NCI-H1092 (cell line): Measurements from ENCODE around the gene MINK1.

Experiments used
- DNase-seq: peaks from one replicate; lab custom pipeline; 2025; lab: John Stamatoyannopoulos, UW

Gene MINK1

DNA sequence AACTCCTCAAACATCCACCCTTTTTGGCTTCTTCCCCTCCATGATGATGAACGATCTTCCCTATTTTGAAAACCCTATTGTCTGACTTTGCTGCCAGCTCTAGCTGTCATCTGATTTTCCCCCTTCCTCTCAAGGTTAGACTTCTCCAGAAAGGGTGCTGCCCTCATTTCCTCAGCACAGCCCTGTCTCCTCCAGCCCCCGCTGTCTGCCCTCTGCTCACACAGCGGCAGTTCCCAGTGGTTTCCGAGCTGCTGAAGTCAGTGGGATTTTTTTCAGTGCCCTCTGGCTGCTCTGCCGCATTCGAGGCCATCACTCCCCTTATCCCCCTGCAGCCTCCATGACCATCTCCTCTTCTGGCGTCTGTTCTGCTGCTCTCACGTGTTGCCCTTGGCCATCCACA lies 39.6 kb downstream of the MINK1 start:
- DNase-seq = no peak

DNA sequence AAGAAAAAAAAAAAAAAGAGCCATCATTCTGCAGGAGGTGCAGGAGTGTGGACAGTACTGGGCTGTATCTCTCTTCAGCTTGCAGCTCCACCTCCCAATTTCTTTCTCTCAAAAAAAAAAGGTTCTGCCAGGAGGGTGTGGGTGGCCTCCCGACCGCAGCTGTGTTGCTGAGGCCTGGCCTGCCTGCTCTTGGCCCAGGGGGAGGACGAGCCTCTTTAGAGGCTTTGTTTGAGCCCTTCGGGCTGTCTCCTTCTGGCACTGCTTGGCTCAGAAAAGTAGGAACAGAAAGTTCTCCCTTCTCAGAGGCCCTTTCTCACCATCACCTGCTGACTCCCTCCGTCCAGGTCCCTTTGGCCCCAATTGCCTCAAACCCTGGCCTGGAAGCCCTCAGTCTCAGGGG lies 43.9 kb downstream of the MINK1 start:
- DNase-seq = no peak

DNA sequence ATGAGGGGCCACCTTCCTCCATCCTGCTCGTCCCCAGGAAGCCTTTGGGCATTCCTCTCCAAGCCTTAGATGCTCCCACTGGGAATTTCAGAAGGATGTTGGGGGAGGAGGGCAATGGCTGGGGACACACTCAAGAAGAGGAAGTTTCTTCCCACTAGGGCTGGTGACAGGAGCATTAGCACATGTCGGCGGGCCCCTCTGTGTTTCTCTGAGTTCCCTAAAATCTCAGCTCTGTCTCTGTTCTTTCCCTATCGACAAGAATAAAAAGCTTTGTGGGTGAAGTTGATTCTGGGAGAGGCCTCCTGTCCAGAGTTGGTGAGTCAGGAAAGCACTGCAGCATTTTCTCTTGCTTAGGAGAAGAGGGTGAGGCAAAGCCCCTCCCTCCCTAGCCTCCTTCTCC lies 46.5 kb downstream of the MINK1 start:
- no peak for DNase-seq

DNA sequence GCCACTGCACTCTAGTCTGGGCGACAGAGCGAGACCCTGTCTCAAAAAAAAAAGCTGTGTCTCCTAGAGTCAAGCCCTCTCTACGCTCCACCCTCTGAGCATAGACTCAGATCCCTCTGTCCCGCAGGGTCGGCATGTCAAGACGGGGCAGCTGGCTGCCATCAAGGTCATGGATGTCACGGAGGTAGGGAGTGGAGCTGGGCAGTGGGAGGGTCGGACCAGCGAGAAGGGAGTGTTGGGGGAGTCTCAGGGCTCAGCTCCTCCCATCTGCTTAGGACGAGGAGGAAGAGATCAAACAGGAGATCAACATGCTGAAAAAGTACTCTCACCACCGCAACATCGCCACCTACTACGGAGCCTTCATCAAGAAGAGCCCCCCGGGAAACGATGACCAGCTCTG lies 47.7 kb downstream of the MINK1 start:
- no peak for DNase-seq

DNA sequence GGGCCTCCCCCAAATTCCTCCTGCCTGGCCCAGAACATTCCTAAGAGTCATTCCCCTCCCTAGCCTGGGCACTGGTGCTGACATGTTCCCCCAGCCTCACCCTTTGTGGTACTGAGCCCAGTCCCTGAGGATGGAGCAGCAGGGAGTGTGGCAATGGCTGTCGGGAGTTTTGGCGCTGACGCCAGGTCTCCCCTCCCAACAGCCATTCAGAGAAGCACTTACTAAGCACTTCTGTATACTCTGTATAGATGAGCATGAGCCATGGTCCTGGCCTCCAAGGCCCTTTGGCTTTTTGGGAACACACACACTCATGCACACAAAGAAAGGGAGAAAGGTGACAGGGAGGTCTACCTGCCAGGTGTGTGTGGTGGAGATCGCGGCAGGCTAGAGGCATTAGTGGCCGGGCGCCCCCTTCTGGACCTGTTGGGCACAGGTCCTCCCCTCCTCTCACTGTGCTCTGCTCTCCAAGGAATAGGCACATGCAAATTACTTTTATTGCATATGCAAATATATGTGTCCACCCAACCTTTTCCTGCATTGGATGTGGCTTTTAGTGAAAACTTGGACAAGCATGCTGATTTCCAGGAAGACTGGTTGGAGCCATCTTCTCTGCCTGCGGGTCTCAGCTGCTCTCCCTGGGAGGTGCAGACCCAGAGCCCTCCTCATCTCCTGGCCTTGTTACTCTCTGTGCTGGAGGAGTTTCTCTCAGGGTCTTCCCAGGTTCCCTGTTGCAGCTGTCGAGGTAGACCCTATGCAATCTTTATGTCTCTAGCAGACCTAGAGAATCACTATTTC lies 48.8 kb downstream of the MINK1 start:
- DNase-seq = no peak

DNA sequence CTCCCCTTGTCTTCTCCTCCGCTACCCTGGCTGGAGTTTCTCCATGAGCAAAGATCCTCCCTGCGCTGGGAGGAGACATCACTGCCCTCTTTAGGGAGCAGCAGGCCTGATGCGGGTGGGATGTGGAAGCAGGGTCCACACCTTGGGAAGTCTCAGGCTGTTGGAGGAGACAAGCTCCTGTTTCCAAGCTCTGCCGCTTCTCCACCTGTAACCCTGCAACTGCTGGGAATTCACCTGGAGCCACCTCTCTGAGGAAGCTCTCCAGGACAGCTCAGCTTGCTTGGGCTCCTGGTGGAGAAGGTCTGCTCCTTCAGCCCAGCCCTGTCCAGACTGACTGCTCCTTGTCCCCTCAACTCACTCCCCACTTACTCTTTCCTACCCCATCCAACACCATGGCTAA lies 51.3 kb downstream of the MINK1 start:
- no peak for DNase-seq

DNA sequence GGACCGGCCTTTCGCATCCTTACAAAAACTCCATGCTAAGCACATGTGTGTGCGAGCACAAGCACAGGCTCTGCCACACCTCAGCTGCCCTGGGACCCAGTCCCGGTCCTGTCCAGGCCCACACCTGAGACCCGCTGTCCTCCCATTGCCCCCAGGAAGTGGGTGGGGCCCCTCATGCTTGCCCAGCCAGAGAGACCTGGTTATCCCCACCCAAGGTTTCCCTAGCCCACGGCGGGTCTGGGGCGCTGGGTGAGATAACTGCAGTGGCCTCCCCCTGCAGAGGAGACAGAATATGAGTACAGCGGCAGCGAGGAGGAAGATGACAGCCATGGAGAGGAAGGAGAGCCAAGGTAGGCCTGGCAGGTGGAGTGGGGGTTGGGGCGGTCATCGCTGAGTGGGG lies 53.7 kb downstream of the MINK1 start:
- DNase-seq = no peak

DNA sequence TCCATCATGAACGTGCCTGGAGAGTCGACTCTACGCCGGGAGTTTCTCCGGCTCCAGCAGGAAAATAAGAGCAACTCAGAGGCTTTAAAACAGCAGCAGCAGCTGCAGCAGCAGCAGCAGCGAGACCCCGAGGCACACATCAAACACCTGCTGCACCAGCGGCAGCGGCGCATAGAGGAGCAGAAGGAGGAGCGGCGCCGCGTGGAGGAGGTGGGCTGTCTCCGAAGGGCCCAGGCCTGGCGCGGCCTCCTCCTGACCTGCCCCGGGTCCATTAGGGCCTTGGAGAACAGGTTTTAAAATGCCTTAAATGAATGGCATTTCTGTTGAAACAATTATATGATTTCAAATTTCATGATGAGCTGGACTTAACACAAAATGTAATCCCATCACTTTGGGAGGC lies 54.4 kb downstream of the MINK1 start:
- no peak for DNase-seq

DNA sequence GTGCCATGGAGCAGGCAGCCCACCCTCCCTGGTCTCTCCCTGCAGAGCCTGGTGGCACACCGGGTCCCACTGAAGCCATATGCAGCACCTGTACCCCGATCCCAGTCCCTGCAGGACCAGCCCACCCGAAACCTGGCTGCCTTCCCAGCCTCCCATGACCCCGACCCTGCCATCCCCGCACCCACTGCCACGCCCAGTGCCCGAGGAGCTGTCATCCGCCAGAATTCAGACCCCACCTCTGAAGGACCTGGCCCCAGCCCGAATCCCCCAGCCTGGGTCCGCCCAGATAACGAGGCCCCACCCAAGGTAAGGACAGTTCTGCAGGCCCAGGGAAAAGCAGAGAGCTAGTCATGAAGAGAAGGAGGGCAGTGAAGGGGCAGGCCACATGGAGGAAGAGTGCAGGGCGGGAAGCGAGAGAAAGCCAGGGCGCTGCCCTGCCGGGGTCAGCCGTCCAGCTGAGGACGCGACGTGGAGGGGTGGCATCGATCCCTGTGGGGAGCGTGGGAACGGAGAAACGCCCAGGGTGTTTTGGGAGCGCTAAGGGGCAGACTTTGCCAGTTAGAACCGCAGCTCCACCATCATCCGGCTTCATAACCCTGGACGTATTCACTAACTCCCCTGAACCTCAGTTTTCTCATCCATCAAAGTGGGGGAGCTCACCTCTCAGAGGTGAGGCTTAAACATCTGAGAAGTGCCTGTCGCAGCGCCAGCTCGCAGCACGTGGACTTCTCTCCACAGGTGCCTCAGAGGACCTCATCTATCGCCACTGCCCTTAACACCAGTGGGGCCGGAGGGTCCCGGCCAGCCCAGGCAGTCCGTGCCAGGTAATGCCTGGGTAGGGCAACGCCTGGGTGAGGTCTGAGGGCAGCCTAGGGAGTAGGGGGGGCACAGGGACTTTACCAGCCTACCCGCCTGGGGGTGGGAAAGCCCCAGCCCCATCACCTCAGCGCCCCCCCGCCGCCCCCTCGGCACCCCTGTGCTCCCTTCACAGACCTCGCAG lies 58.6 kb downstream of the MINK1 start:
- no peak for DNase-seq

DNA sequence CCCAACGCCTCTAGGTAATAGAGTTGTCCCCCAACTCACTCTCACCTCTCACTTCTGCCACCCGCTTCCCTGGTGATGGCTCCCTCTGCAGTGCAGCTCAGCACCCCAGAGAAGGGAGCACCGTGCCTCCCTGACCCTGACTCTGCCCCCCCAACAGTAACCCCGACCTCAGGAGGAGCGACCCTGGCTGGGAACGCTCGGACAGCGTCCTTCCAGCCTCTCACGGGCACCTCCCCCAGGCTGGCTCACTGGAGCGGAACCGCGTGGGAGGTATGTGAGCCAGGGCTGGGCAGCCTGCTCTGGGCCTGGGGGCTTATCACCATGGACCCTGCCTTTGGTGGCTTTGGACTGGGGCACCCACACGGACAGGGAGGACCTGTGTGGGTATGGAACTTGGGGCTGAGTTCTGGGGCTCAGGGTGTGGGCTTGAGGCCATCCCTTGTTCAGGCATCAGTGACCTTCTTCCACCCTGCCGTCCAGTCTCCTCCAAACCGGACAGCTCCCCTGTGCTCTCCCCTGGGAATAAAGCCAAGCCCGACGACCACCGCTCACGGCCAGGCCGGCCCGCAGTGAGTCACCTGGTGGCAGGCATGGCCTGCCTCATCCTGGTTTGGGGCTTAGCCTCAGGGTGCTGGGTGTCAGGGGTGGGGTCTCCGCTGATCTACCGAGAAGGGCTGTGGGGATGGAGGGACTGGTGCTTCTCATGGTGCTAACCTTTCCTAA lies 59.5 kb downstream of the MINK1 start:
- DNase-seq = no peak

DNA sequence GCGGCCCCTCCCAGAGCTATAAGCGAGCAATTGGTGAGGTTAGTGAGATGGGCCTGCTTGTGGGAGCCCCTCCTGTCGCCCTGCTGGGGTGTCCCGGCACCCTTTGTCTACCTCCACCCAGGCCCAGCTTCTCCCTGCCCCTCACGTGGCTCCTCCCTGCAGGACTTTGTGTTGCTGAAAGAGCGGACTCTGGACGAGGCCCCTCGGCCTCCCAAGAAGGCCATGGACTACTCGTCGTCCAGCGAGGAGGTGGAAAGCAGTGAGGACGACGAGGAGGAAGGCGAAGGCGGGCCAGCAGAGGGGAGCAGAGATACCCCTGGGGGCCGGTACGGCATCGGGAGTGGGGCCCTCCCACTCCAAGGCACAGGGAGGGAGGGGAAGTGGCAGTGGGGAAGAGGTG lies 60.1 kb downstream of the MINK1 start:
- DNase-seq = no peak

DNA sequence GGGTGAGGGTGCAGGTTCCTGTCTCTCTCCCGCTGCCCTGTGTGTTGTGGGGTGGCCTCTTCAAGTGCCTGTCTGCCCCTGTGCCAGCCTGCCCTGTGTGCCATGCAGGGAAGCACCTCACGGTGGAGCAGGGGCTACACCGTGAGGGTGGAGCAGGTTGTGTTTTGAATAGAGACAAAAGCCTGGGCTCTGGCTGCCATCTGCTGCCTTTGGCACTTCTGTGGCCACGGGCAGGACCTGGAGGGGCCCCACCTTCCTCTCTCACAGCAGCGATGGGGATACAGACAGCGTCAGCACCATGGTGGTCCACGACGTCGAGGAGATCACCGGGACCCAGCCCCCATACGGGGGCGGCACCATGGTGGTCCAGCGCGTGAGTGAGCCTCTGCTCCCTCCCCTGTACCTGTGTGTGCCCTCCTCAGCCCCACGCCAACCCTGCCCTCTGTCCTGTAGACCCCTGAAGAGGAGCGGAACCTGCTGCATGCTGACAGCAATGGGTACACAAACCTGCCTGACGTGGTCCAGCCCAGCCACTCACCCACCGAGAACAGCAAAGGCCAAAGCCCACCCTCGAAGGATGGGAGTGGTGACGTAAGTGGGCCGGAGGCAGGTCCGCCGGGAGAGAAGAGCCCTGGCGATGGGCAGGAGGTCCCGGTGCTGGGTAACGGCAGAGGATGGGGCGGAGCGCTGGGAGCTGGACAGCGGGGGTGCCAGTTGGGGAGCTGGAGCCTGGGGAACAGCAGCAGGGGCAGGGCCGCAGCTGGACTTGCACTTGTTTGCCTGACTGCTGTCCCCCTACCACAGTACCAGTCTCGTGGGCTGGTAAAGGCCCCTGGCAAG lies 60.8 kb downstream of the MINK1 start:
- no peak for DNase-seq

DNA sequence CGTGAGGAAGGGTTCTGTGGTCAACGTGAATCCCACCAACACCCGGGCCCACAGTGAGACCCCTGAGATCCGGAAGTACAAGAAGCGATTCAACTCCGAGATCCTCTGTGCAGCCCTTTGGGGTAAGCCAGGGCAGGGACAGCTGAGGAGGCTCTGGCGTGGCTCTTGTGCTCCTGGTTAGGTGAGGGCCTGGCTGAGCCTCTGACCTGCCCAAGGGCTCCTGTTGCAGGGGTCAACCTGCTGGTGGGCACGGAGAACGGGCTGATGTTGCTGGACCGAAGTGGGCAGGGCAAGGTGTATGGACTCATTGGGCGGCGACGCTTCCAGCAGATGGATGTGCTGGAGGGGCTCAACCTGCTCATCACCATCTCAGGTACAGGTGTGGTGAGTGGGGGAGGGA lies 62.0 kb downstream of the MINK1 start:
- no peak for DNase-seq

DNA sequence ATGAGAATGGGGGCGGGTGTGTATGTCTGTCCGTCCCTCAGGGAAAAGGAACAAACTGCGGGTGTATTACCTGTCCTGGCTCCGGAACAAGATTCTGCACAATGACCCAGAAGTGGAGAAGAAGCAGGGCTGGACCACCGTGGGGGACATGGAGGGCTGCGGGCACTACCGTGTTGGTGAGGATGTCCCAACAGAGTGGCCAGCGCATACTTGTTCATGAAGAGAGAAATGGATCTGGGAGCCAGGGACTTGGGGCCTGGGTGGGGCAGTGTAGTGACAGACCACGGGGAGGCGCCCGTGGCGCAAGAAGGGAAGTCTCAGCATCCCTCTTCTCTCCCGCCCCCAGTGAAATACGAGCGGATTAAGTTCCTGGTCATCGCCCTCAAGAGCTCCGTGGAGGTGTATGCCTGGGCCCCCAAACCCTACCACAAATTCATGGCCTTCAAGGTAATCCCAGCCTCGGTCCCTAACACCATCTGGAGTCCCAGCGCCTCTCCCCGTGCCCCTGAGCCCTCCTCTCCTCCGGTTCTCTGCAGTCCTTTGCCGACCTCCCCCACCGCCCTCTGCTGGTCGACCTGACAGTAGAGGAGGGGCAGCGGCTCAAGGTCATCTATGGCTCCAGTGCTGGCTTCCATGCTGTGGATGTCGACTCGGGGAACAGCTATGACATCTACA lies 62.7 kb downstream of the MINK1 start:
- no peak for DNase-seq

DNA sequence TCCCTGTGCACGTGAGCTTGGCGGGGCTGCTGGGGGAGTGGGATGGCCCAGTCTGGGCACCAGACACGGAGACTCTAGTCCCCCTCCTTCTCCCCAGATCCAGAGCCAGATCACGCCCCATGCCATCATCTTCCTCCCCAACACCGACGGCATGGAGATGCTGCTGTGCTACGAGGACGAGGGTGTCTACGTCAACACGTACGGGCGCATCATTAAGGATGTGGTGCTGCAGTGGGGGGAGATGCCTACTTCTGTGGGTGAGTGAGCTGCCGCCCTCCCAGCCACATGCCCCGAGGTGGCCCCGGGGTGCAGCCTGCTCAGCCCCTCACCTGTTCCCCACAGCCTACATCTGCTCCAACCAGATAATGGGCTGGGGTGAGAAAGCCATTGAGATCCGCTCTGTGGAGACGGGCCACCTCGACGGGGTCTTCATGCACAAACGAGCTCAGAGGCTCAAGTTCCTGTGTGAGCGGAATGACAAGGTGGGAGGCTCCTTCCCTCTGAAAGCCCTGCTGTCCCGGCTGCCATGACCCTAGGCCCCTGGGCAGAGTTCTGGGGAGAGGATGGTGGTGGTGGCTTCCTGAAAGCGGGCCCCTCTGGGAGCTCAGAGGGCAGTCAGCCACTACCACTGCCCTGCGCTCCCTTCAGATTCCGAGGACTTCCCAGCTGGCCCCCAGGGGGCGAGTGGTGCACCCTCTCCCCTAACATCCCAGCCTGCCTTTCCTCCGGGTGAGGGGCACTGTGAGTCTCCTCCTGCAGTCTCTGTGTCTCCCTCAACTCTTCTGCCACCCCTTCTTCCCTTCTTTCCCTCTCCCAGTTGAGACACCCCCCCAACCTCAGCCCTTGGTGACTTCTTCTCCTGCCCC lies 63.4 kb downstream of the MINK1 start:
- no peak for DNase-seq

DNA sequence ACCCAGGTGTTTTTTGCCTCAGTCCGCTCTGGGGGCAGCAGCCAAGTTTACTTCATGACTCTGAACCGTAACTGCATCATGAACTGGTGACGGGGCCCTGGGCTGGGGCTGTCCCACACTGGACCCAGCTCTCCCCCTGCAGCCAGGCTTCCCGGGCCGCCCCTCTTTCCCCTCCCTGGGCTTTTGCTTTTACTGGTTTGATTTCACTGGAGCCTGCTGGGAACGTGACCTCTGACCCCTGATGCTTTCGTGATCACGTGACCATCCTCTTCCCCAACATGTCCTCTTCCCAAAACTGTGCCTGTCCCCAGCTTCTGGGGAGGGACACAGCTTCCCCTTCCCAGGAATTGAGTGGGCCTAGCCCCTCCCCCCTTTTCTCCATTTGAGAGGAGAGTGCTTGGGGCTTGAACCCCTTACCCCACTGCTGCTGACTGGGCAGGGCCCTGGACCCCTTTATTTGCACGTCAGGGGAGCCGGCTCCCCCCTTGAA lies 64.1 kb downstream of the MINK1 start:
- DNase-seq = no peak

DNA sequence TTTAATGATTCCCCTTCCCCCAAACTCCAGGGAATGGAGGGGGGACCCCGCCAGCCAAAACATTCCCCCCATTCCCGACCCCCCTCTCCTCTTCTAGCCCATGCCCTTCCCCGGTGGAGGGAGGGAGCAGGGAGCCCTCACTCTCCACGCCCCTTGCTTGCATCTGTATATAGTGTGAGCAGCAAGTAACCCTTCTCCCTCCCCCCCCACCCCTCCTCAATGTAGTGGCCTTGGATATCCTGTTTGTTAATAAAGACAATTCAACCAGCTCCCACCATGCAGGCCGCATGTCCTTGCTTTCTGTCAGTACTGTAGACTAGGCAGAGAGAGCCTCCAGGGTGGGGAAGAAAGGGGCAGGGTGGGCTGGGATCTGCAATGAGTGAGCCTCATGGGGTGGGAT lies 64.6 kb downstream of the MINK1 start:
- DNase-seq = no peak

DNA sequence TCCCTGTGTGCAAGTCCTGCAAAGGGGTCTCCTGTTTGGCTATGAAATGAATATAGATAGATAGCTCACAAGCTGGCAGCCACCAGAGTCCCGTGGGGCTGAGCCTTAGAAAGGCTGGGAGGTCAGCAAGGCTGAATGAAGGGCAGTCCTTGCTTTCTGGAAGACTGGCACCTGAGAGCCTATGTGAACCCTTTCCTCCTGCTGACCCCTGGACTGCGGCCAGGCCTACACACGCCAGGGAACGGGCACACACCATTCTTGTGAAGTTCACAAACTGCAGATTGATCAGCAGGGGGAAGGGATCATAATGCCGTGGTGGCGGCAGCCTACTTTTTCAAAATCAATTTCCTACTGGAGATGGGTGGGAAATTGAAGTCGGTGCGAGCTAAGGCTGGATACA lies 65.2 kb downstream of the MINK1 start:
- no peak for DNase-seq

DNA sequence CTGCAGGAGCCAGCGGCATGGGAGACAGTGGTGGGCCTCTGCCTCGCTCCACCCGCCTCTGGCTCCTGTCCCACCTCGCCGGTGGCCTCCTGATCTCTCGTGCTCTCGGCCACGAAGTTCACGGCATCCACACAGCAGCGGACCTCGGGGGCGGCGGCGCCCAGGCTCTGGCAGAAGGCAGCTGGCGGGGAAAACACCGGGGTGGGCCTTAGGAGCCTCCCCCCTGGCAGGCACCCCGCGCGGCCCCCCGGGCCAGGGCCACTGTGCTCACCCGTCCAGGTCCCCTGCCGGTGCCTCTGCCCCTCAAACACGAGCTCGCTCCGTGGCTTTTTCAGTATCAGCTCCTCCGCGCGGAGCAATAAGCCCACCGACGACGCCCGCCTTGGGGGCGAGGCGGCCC lies 65.8 kb downstream of the MINK1 start:
- no peak for DNase-seq
